Endodermal cell (in vitro differentiated cells): Measurements from ENCODE around the gene RAP1GAP2. TPM values are rescaled to one million over a fixed set of nuclear protein-coding genes. Genes with fewer than 3 reads are reported as not detected.
A peak's percentile ranks its signal among the peaks of the same experiment; 100 is the strongest.
"Not testable (repeated sequence)": the region's sequence is repeated elsewhere in the genome, so short reads cannot be mapped to it uniquely, and the experiment has no call there.

ENCODE experiments used
- DNase-seq: peaks from one replicate; pipeline ENCODE4 v3.0.0-alpha.2; 2017
- H3K27ac ChIP-seq: 2 replicates; pipeline ENCODE4 v1.5.1; 2013; ENCODE audit warnings: mild to moderate bottlenecking, low read depth, low read length, moderate library complexity
- H3K27me3 ChIP-seq: 2 replicates; pipeline ENCODE4 v1.6.1; 2013; ENCODE audit warnings: mild to moderate bottlenecking, low read length, moderate library complexity; ENCODE audit not compliant: insufficient read depth, control insufficient read depth, poor library complexity, severe bottlenecking
- H3K36me3 ChIP-seq: 2 replicates; pipeline ENCODE4 v1.7.0; 2013; ENCODE audit warnings: mild to moderate bottlenecking, low read length, moderate library complexity; ENCODE audit not compliant: control insufficient read depth, insufficient read depth
- H3K4me1 ChIP-seq: one replicate; pipeline ENCODE4 v1.7.0; 2013; ENCODE audit warnings: low read length; ENCODE audit not compliant: control insufficient read depth, insufficient read depth
- H3K4me3 ChIP-seq: 2 replicates; pipeline ENCODE4 v1.5.1; 2013; ENCODE audit warnings: mild to moderate bottlenecking, low read length, moderate library complexity
- H3K9ac ChIP-seq: 2 replicates; pipeline ENCODE4 v1.6.1; 2013; ENCODE audit warnings: mild to moderate bottlenecking, low read length, moderate library complexity; ENCODE audit not compliant: poor library complexity, severe bottlenecking; ENCODE audit errors: extremely low read depth
- H3K9me3 ChIP-seq: 2 replicates; pipeline ENCODE4 v1.6.1; 2013; ENCODE audit warnings: mild to moderate bottlenecking, low read length, moderate library complexity; ENCODE audit not compliant: control insufficient read depth
- H3K27ac Mint-ChIP-seq: 2 replicates; pipeline ENCODE4 v1.8.0; 2020; ENCODE audit warnings: mixed read lengths
- H3K27me3 Mint-ChIP-seq: 2 replicates; pipeline ENCODE4 v1.8.0; 2021; ENCODE audit warnings: mild to moderate bottlenecking, mixed read lengths; ENCODE audit not compliant: insufficient read depth
- H3K36me3 Mint-ChIP-seq: 2 replicates; pipeline ENCODE4 v1.8.0; 2020; ENCODE audit warnings: low read depth, mixed read lengths
- H3K4me1 Mint-ChIP-seq: 2 replicates; pipeline ENCODE4 v1.8.0; 2020; ENCODE audit warnings: mixed read lengths
- H3K4me3 Mint-ChIP-seq: 2 replicates; pipeline ENCODE4 v1.8.0; 2020; ENCODE audit warnings: mild to moderate bottlenecking, moderate library complexity, mixed read lengths
- H3K9me3 Mint-ChIP-seq: 2 replicates; pipeline ENCODE4 v1.8.0; 2020; ENCODE audit warnings: mild to moderate bottlenecking, mixed read lengths
- WGBS, 2 experiments: methylation state at CpG; one replicate each; pipeline versions ENCODE4 v1.1.5 to v1.1.7; 2013; ENCODE audit warnings: missing lambda C conversion rate in 2 of 2, mixed read lengths in 1 of 2; ENCODE audit not compliant: insufficient coverage in 1 of 2, insufficient read length in 1 of 2; 5-methylcytosine and 5-hydroxymethylcytosine counted together
- total RNA-seq, 2 donors: library from RNA; stranded (reverse); fragmentation: NEBNext Ultra II Directional in 1 of 2; extraction: Animal tissue kit (Norgen Biotek cat#: 25700) in 1 of 2; gene quantifications; 2 replicates in 1 of 2; 3 replicates in 1 of 2; pipeline ENCODE4 v1.2.1, GENCODE V29; 2021
- TF ChIP-seq, protein P1 (sequence below): fragments of 200-600 bp; sonication (generic); conservative IDR thresholded peaks from 2 replicates; pipeline ENCODE4 v1.5.0; 2021; ENCODE audit warnings: antibody characterized with exemption, mild to moderate bottlenecking

The RAP1GAP2 gene
- total RNA-seq, 2 donors from 2014 or later: 18.0 to 44.3 TPM

GRCh38 chr17:2990396-2990795, 194.2 kb downstream of the RAP1GAP2 start:
- peak; percentile 33 for DNase-seq

DNA sequence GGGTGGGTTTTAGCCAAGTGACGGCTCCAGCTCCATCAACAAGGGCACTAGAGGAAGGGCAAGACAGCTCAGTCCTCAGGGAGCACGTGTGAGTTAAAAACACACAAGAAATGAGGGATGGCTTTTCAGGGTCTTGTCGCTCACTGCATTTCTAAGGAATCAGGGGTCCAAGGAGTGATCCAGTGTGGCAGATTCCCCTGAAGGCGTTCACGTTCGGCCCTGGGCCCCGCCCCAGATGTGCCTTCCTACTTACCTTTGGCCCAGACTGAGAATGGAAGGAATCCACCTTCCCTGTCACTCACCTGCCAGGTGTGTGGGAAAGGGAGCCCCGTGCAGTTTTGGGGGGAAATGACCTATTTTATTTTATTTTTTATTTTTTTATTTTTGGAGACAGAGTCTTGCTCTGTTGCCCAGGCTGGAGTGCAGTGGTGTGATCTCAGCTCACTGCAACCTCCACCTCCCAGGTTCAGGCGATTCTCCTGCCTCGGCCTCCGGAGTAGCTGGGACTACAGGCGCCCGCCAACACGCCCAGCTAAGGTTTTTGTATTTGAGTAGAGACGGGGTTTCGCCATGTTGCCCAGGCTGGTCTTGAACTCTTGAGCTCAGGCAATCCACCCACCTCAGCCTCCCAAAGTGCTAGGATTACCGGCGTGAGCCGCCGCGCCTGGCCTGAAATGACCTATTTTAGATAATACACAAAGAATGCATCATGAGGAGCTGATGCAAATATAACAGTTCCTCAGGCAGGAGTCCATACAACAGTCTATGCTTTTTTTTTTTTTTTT, 195.3 kb downstream of the RAP1GAP2 start:
- not testable (repeated sequence) for H3K36me3 ChIP-seq, H3K27ac ChIP-seq, H3K9me3 Mint-ChIP-seq, H3K4me1 ChIP-seq, H3K4me3 ChIP-seq, H3K9ac ChIP-seq, H3K4me1 Mint-ChIP-seq, H3K27me3 ChIP-seq, H3K4me3 Mint-ChIP-seq, H3K27ac Mint-ChIP-seq, H3K27me3 Mint-ChIP-seq, H3K9me3 ChIP-seq
- 93 to 95% methylated on average over 12 to 20 of the region's 21 CpGs for WGBS, 2 experiments
- peak; percentile 20 for DNase-seq
- peaks cover 37% of the 10 kb centered on the region for H3K36me3 Mint-ChIP-seq

More at GRCh38 chr17:2990396-2990795, 194.2 kb downstream of the RAP1GAP2 start:
- Mint-ChIP-seq H3K9me3 (no peaks in the 10 kb centered on the region), H3K4me3 (no peak overlapping the region), H3K27me3 (no peaks in the 10 kb centered on the region), H3K36me3 (peaks cover 35% of the 10 kb centered on the region), H3K4me1 (no peaks in the 10 kb centered on the region), H3K27ac (no peak overlapping the region)
- Histone ChIP-seq H3K27ac (no peak overlapping the region), H3K27me3 (no peaks in the 10 kb centered on the region), H3K4me1 (no peaks in the 10 kb centered on the region), H3K9ac (no peak overlapping the region), H3K4me3 (no peak overlapping the region), H3K36me3 (peaks cover 6% of the 10 kb centered on the region), H3K9me3 (no peaks in the 10 kb centered on the region)
- 92 to 95% methylated on average over 7 to 9 of the region's 9 CpGs for WGBS, 2 experiments
- TF ChIP-seq, protein P1, sequence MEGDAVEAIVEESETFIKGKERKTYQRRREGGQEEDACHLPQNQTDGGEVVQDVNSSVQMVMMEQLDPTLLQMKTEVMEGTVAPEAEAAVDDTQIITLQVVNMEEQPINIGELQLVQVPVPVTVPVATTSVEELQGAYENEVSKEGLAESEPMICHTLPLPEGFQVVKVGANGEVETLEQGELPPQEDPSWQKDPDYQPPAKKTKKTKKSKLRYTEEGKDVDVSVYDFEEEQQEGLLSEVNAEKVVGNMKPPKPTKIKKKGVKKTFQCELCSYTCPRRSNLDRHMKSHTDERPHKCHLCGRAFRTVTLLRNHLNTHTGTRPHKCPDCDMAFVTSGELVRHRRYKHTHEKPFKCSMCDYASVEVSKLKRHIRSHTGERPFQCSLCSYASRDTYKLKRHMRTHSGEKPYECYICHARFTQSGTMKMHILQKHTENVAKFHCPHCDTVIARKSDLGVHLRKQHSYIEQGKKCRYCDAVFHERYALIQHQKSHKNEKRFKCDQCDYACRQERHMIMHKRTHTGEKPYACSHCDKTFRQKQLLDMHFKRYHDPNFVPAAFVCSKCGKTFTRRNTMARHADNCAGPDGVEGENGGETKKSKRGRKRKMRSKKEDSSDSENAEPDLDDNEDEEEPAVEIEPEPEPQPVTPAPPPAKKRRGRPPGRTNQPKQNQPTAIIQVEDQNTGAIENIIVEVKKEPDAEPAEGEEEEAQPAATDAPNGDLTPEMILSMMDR: no peak

DNA sequence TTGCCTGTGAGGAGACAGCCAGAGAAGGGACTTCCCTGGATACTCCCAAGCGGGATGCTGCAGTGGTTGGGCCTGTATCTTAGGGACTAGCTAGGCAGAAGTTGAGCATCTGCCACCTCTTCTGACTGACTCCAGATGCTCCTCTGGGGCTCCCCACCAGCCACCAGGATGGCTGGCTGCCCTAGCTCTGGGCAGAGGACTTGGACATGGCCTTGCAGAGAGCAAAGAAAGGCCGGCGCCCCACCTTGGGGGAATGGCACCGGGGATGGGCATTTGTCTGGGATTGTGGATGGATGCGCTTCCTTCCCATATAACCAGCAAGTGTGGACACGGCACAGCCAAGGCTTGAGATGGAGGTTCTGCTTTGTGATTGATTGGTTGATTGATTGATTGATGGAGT, 198.2 kb downstream of the RAP1GAP2 start:
- H3K9ac ChIP-seq: no peak overlapping the region
- TF ChIP-seq, protein P1: no peak
- WGBS, 2 experiments: 93 to 94% methylated on average over 3 to 6 of the region's 6 CpGs
- H3K4me3 ChIP-seq: no peak overlapping the region
- DNase-seq: no peak
- no peaks in the 10 kb centered on the region for H3K4me1 Mint-ChIP-seq
- no peak overlapping the region for H3K4me3 Mint-ChIP-seq
- H3K27ac ChIP-seq: no peak overlapping the region
- H3K36me3 ChIP-seq: peaks cover 9% of the 10 kb centered on the region
- H3K4me1 ChIP-seq: no peaks in the 10 kb centered on the region
- no peak overlapping the region for H3K27ac Mint-ChIP-seq
- no peaks in the 10 kb centered on the region for H3K27me3 Mint-ChIP-seq
- H3K9me3 ChIP-seq: no peaks in the 10 kb centered on the region
- no peaks in the 10 kb centered on the region for H3K27me3 ChIP-seq
- peaks cover 42% of the 10 kb centered on the region for H3K36me3 Mint-ChIP-seq
- H3K9me3 Mint-ChIP-seq: no peaks in the 10 kb centered on the region
